Mesothelial cell of epicardium (in vitro differentiated cells): ENCODE measurements around the gene MESD. TPM values are rescaled to one million over a fixed set of nuclear protein-coding genes. Genes with fewer than 3 reads are reported as not detected.

ENCODE experiments used
- DNase-seq, 2 experiments: peaks; one replicate each; pipeline ENCODE4 v3.0.0; 2021; ENCODE audit warnings: low spot score in 2 of 2; ENCODE audit not compliant: unreplicated experiment in 2 of 2
- H3K27ac Mint-ChIP-seq: 2 replicates; pipeline ENCODE4 v1.8.0; 2021; ENCODE audit warnings: mixed read lengths
- H3K27me3 Mint-ChIP-seq: 2 replicates; pipeline ENCODE4 v1.8.0; 2021; ENCODE audit warnings: low read depth, mixed read lengths
- H3K36me3 Mint-ChIP-seq: 2 replicates; pipeline ENCODE4 v1.8.0; 2021; ENCODE audit warnings: mixed read lengths
- H3K4me1 Mint-ChIP-seq: 2 replicates; pipeline ENCODE4 v1.8.0; 2021; ENCODE audit warnings: mixed read lengths
- H3K4me3 Mint-ChIP-seq: 2 replicates; pipeline ENCODE4 v1.8.0; 2021; ENCODE audit warnings: mild to moderate bottlenecking, moderate library complexity, mixed read lengths
- H3K9me3 Mint-ChIP-seq: 2 replicates; pipeline ENCODE4 v1.8.0; 2021; ENCODE audit warnings: mixed read lengths
- CTCF ChIP-seq: fragments of 200-600 bp; sonication (generic); IDR thresholded peaks from one replicate; pipeline ENCODE4 v1.5.0; 2021; ENCODE audit warnings: antibody characterized with exemption; ENCODE audit not compliant: unreplicated experiment
- total RNA-seq: library from RNA; stranded (reverse); gene quantifications from 3 replicates; pipeline ENCODE4 v1.2.1, GENCODE V29; 2021

MESD gene
- total RNA-seq: 33.6 to 35.2 TPM (median 34.9 TPM) in 3 replicates

DNA sequence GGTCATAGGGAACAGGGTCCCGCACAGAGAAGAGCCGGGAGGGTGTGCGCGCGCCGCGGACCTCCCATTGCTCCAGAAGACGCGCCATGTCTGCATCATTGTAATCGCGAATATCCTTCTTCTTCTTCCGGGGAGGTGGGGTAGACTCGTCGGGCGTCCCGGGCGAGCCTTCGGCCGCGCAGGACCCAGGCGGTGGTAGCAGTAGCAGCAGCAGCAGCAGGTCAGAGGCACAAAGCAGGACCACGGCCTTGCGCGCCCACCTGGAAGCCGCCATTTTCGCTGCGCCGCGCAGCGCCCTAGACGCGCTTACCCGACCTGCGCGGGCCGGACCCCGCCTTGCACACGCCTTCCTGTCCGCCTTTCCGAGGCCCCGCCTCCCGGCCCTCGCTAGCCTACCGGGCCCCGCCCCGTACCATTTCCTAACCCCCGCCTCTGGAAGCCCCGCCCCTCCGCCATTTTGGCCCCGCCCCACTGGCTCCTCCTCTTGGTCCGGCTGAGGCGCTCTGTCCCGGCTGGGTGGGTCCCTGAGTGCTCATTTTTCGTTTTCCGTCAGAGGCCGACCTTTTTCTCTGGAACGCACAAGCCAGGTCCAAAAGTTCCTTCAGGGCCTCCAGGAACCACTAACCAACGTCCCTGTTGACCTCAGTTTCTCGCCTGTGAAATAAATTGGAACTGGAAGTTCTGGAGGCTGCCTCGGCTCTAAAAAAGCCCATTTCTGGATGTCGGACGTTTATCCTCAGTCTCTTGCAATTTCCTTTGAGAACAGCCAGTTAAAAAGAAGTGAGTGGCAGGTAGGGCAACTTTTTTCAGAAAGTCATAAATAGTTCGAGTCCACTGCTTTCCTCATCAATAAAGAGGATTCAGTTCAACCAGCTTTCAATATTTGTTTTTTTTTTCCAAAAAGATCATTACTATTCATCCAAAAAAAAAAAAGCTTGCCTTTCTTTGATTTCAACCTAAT, at the start of gene MESD:
MESD (minus strand) TSS at position 302 of the 961 bp plus-strand sequence; CDS start at position 274, 28 bp downstream.
- peak; percentile 97 to 99 for DNase-seq
- Mint-ChIP-seq H3K36me3 (no peaks in the 10 kb centered on the region), H3K27me3 (no peaks in the 10 kb centered on the region), H3K4me1 (peaks cover 30% of the 10 kb centered on the region), H3K27ac (peak within 1 kb of the TSS; percentile 98), H3K9me3 (no peaks in the 10 kb centered on the region), H3K4me3 (peak within 1 kb of the TSS; percentile 88)
- TF ChIP-seq CTCF: no peak

DNA sequence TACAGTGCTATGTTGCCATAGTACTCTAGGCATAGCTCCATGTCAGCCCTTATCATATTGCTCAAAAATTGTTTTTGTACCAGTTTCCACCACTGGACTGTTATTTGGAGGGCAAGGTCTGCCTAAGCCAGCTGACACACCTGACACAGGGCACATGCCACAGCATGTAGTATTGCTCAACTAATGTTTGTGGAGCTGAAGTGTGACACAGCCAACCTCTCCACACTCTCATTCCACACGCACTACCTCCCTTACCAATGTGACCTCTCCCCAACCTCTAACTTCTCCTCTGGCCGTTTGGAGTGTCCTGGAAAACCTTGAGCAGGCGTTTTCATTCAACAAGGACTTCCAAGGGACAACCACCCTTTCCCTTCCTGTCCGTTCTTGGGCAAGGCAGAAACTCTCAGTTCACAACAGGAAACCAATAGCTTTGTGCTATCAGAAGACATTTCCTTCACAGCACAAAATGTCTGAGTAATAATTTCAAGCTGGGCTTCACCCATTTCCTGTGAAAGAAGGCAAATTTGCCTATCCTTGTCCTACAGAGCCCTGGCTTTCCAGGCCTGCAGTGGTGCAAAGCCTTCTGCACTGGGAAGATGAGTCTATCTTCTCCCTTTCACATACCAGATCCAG, 49.5 kb upstream of the MESD start:
- Mint-ChIP-seq H3K27ac (no peak overlapping the region), H3K27me3 (no peaks in the 10 kb centered on the region), H3K4me1 (no peaks in the 10 kb centered on the region), H3K36me3 (no peaks in the 10 kb centered on the region), H3K9me3 (no peaks in the 10 kb centered on the region), H3K4me3 (no peak overlapping the region)
- DNase-seq: no peak
- TF ChIP-seq CTCF: no peak

DNA sequence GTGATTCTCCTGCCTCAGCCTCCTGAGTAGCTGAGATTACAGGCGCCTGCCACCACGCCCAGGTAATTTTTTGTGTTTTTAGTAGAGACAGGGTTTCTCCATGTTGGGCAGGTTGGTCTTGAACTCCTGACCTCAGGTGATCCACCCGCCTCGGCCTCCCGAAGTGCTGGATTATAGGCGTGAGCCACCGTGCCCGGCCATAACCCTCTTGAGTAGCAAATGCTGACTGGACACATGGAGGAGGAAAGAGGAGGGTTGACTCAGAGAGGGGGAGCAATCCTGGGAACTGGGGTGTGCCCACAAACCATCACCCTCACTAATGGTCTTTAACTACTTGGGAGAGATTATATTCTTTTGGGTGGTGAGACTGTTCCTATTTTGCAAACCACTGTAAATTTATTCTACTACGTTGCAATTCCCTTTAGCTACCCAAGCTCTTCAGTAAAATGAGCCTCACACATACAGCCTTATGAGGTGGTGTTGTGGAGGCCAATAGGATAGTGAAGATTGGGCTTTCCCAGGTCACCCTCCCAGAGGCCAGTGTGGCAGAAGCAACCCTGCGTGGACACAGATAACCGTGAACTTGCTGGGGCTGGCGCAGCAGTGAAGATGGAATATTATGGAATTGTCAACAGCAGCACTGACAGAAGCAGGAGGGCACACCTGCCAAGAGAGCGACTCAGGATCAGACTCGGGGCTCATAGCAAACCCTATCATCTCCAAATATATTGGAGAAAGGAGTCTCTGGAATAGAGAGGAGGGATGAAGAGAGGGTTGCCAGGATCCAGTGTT, 48.5 kb upstream of the MESD start:
- H3K4me3 Mint-ChIP-seq: no peak overlapping the region
- H3K4me1 Mint-ChIP-seq: peaks cover 3% of the 10 kb centered on the region
- no peaks in the 10 kb centered on the region for H3K36me3 Mint-ChIP-seq
- no peak for DNase-seq
- H3K27me3 Mint-ChIP-seq: no peaks in the 10 kb centered on the region
- no peak for TF ChIP-seq CTCF
- no peaks in the 10 kb centered on the region for H3K9me3 Mint-ChIP-seq
- H3K27ac Mint-ChIP-seq: no peak overlapping the region

DNA sequence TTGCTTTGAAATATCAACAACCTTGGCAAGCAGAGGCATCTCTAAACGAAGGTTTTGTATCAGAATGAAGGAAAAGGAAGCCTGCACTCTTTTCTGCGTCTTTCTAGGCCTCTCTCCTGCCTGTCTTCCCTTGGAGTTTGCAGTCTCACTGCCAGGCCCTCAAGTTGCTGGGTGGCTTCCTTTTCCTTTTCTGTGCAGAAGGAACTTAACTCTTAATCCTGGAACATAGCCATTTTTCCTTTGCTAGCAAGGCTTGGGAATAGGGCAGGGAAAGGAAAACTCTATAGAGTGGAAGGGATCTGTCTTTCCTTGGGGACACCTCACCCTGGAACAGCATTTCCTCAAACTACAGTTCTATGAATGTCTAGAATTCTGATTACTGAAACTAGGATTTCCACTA, 43.9 kb upstream of the MESD start:
- peaks cover 3% of the 10 kb centered on the region for H3K4me1 Mint-ChIP-seq
- no peaks in the 10 kb centered on the region for H3K27me3 Mint-ChIP-seq
- DNase-seq: no peak
- TF ChIP-seq CTCF: no peak
- no peaks in the 10 kb centered on the region for H3K36me3 Mint-ChIP-seq
- peak overlapping the region; percentile 58 for H3K27ac Mint-ChIP-seq
- H3K4me3 Mint-ChIP-seq: no peak overlapping the region
- peaks cover 13% of the 10 kb centered on the region for H3K9me3 Mint-ChIP-seq

- Mint-ChIP-seq H3K4me1 (peaks cover 3% of the 10 kb centered on the region), H3K9me3 (peaks cover 13% of the 10 kb centered on the region), H3K27me3 (no peaks in the 10 kb centered on the region), H3K36me3 (no peaks in the 10 kb centered on the region), H3K4me3 (no peak overlapping the region), H3K27ac (no peak overlapping the region)
- DNase-seq: no peak
- no peak for TF ChIP-seq CTCF
These were observed 43.2 kb upstream of the MESD start for GRCh38 chr15:81032818-81033217.
